B cell (primary cell): ENCODE results near the gene QSOX2.

Experiments
- CTCF ChIP-seq: fragments of 200-600 bp; IDR thresholded peaks from one replicate; pipeline ENCODE4 v1.8.0; 2022; ENCODE audit warnings: antibody characterized with exemption, mild to moderate bottlenecking
- EZH2 ChIP-seq: IDR thresholded peaks from 2 replicates; pipeline ENCODE4 v1.6.1; 2012; ENCODE audit warnings: borderline replicate concordance, low read depth, mild to moderate bottlenecking, moderate library complexity, low read length; ENCODE audit not compliant: insufficient read depth, poor library complexity, severe bottlenecking

GRCh38 chr9:136287960-136288753 lies 42.5 kb upstream of the QSOX2 start:
- TF ChIP-seq CTCF (no peak), EZH2 (no peak)
